Liver (tissue), 3 donors: ENCODE measurements around the gene EHBP1.

Experiments used
- EGR1 ChIP-seq, 2 donors: IDR thresholded peaks; 2 replicates each; pipeline ENCODE4 v1.6.1; 2016 to 2018; ENCODE audit warnings: antibody characterized with exemption in 2 of 2, low read depth in 2 of 2
- FOXA1 ChIP-seq: IDR thresholded peaks from 2 replicates; pipeline ENCODE4 v1.6.1; 2016; ENCODE audit warnings: antibody characterized with exemption
- FOXA2 ChIP-seq: IDR thresholded peaks from 2 replicates; pipeline ENCODE4 v1.6.1; 2016; ENCODE audit warnings: antibody characterized with exemption
- RXRA ChIP-seq, 2 donors: IDR thresholded peaks; 2 replicates each; pipeline ENCODE4 v1.6.1; 2017 to 2018; ENCODE audit warnings: antibody characterized with exemption in 2 of 2, mild to moderate bottlenecking in 1 of 2
- TAF1 ChIP-seq: conservative IDR thresholded peaks from 2 replicates; pipeline ENCODE4 v1.6.1; 2016; ENCODE audit warnings: antibody characterized with exemption, mild to moderate bottlenecking
- TF ChIP-seq, protein P1 (sequence below): fragments of 150-350 bp; IDR thresholded peaks from 2 replicates; pipeline ENCODE4 v1.5.1; 2017; ENCODE audit warnings: improper control_type of control experiment, low read depth, low read length; ENCODE audit not compliant: missing input control
- TF ChIP-seq, protein P2 (sequence below): IDR thresholded peaks from 2 replicates; pipeline ENCODE4 v1.6.1; 2016; ENCODE audit warnings: antibody characterized with exemption
- TF ChIP-seq, protein P3 (sequence below): IDR thresholded peaks from 2 replicates; pipeline ENCODE4 v1.6.1; 2016; ENCODE audit warnings: antibody characterized with exemption
- TF ChIP-seq, protein P4 (sequence below): IDR thresholded peaks from 2 replicates; pipeline ENCODE4 v1.6.1; 2016; ENCODE audit warnings: antibody characterized with exemption
- TF ChIP-seq, protein P5 (sequence below): IDR thresholded peaks from 2 replicates; pipeline ENCODE4 v1.6.1; 2016; ENCODE audit warnings: antibody characterized with exemption, mild to moderate bottlenecking
- donor health status: healthy.
- donor health status: healthy.

DNA sequence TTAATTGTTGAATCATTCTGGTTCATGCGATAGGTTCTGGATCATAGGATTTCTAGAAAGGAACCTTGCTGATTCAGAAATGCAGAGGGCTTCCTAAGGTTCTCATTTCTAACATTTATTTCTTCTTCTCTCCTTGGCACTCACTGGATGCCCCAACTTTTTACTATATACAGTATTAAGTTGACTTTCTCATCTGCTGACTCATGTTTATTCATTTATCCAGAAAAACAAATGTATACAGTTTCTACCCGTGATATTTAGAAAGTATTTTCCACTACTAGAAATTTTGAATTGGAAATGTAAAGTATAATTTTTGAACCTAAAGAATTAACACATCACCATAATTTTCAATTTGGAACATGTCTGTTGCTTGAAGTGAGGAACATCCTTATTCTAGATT lies 312.9 kb downstream of the EHBP1 start:
- TF ChIP-seq, protein P1, sequence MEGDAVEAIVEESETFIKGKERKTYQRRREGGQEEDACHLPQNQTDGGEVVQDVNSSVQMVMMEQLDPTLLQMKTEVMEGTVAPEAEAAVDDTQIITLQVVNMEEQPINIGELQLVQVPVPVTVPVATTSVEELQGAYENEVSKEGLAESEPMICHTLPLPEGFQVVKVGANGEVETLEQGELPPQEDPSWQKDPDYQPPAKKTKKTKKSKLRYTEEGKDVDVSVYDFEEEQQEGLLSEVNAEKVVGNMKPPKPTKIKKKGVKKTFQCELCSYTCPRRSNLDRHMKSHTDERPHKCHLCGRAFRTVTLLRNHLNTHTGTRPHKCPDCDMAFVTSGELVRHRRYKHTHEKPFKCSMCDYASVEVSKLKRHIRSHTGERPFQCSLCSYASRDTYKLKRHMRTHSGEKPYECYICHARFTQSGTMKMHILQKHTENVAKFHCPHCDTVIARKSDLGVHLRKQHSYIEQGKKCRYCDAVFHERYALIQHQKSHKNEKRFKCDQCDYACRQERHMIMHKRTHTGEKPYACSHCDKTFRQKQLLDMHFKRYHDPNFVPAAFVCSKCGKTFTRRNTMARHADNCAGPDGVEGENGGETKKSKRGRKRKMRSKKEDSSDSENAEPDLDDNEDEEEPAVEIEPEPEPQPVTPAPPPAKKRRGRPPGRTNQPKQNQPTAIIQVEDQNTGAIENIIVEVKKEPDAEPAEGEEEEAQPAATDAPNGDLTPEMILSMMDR: no peak
- TF ChIP-seq FOXA1: no peak
- no peak for TF ChIP-seq EGR1 (IDR thresholded peaks at IDR 0.05; ENCODE audit: low read depth in 2 of 2)
- no peak for TF ChIP-seq RXRA (IDR thresholded peaks at IDR 0.05)
- no peak for TF ChIP-seq FOXA2
- TF ChIP-seq, protein P2, sequence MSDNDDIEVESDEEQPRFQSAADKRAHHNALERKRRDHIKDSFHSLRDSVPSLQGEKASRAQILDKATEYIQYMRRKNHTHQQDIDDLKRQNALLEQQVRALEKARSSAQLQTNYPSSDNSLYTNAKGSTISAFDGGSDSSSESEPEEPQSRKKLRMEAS: no peak
- TF ChIP-seq, protein P3, sequence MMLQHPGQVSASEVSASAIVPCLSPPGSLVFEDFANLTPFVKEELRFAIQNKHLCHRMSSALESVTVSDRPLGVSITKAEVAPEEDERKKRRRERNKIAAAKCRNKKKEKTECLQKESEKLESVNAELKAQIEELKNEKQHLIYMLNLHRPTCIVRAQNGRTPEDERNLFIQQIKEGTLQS: no peak
- TF ChIP-seq, protein P4, sequence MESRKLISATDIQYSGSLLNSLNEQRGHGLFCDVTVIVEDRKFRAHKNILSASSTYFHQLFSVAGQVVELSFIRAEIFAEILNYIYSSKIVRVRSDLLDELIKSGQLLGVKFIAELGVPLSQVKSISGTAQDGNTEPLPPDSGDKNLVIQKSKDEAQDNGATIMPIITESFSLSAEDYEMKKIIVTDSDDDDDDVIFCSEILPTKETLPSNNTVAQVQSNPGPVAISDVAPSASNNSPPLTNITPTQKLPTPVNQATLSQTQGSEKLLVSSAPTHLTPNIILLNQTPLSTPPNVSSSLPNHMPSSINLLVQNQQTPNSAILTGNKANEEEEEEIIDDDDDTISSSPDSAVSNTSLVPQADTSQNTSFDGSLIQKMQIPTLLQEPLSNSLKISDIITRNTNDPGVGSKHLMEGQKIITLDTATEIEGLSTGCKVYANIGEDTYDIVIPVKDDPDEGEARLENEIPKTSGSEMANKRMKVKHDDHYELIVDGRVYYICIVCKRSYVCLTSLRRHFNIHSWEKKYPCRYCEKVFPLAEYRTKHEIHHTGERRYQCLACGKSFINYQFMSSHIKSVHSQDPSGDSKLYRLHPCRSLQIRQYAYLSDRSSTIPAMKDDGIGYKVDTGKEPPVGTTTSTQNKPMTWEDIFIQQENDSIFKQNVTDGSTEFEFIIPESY: no peak
- no peak for TF ChIP-seq TAF1
- TF ChIP-seq, protein P5, sequence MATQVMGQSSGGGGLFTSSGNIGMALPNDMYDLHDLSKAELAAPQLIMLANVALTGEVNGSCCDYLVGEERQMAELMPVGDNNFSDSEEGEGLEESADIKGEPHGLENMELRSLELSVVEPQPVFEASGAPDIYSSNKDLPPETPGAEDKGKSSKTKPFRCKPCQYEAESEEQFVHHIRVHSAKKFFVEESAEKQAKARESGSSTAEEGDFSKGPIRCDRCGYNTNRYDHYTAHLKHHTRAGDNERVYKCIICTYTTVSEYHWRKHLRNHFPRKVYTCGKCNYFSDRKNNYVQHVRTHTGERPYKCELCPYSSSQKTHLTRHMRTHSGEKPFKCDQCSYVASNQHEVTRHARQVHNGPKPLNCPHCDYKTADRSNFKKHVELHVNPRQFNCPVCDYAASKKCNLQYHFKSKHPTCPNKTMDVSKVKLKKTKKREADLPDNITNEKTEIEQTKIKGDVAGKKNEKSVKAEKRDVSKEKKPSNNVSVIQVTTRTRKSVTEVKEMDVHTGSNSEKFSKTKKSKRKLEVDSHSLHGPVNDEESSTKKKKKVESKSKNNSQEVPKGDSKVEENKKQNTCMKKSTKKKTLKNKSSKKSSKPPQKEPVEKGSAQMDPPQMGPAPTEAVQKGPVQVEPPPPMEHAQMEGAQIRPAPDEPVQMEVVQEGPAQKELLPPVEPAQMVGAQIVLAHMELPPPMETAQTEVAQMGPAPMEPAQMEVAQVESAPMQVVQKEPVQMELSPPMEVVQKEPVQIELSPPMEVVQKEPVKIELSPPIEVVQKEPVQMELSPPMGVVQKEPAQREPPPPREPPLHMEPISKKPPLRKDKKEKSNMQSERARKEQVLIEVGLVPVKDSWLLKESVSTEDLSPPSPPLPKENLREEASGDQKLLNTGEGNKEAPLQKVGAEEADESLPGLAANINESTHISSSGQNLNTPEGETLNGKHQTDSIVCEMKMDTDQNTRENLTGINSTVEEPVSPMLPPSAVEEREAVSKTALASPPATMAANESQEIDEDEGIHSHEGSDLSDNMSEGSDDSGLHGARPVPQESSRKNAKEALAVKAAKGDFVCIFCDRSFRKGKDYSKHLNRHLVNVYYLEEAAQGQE: no peak
